HepG2 (cell line): ENCODE measurements around the gene C1orf141. TPM values are rescaled to one million over a fixed set of nuclear protein-coding genes. Genes with fewer than 3 reads are reported as not detected.
A peak's percentile ranks its signal among the peaks of the same experiment; 100 is the strongest.

Experiments used
- ATAC-seq: fragments of 200-7000 bp; cut with Tn5 transposase; 3 replicates; pipeline ENCODE4 v1.9.1; 2020; ENCODE audit warnings: mild to moderate bottlenecking, moderate library complexity
- BruUV-seq: library from RNA; stranded (reverse); fragments of 400-500 nt; replicated peaks from 2 replicates; lab custom pipeline; 2021; lab: Mats Ljungman, UMichigan
- CTCF ChIA-PET: fragments of 300-600 bp; formaldehyde crosslinking; extraction: SDS; loops from one replicate; lab custom pipeline; 2021; ENCODE audit warnings: low total read pairs, inconsistent platforms, low intra/inter-chr PET ratio; lab: Yijun Ruan, JAX
- POLR2A ChIA-PET: fragments of 350-600 bp; sonication (Branson Sonifier 250); formaldehyde crosslinking; loops from one replicate; lab custom pipeline; 2020; ENCODE audit warnings: antibody characterized with exemption, inconsistent platforms; lab: Yijun Ruan, JAX
- DNase-seq: peaks from one replicate; pipeline ENCODE4 v3.0.0-alpha.2; 2015; ENCODE audit warnings: low spot score
- FAIRE-seq: peaks from 3 replicates; lab custom pipeline; 2011; peaks lifted over from hg19 to GRCh38; lab: Jason Lieb, UNC
- H2AFZ ChIP-seq: one replicate; pipeline ENCODE4 v1.6.1; 2011; ENCODE audit warnings: low read length, inconsistent platforms
- H3K27ac ChIP-seq: fragments of 300-600 bp; 3 replicates; pipeline ENCODE4 v1.8.0; 2011; ENCODE audit warnings: mixed run types, mild to moderate bottlenecking, mixed read lengths, low read length, inconsistent platforms; ENCODE audit not compliant: insufficient read depth; ENCODE audit errors: extremely low read length
- H3K27me3 ChIP-seq, 2 experiments: fragments of 200-600 bp in 1 of 2; 2 replicates in 1 of 2; 3 replicates in 1 of 2; pipeline versions ENCODE4 v1.6.0 to v1.8.0; 2011; ENCODE audit warnings: low read length in 2 of 2, mild to moderate bottlenecking in 2 of 2, moderate library complexity in 2 of 2, inconsistent platforms in 1 of 2; ENCODE audit not compliant: insufficient read depth in 2 of 2, control insufficient read depth in 1 of 2
- H3K36me3 ChIP-seq, 2 experiments: fragments of 200-600 bp in 1 of 2; replicated peaks in 1 of 2; 2 replicates in 1 of 2; 3 replicates in 1 of 2; pipeline versions ENCODE4 v1.5.1 to v1.8.0; 2011; ENCODE audit warnings: low read length in 2 of 2, inconsistent platforms in 1 of 2; ENCODE audit not compliant: insufficient read depth in 2 of 2, control insufficient read depth in 1 of 2
- H3K4me1 ChIP-seq: 2 replicates; pipeline ENCODE4 v1.5.1; 2012; ENCODE audit warnings: low read length, inconsistent platforms; ENCODE audit not compliant: insufficient read depth
- H3K4me2 ChIP-seq: 2 replicates; pipeline ENCODE4 v1.6.0; 2011; ENCODE audit warnings: low read depth, low read length, inconsistent platforms
- H3K4me3 ChIP-seq, 3 experiments: fragments of 200-600 bp in 1 of 3; sonication (generic), shearing (Covaris generic) in 1 of 3; replicated peaks in 1 of 3; 2 replicates each; pipeline ENCODE4 v1.5.1; 2011 to 2016; ENCODE audit warnings: low read length in 3 of 3, inconsistent platforms in 2 of 3, low read depth in 2 of 3, mild to moderate bottlenecking in 2 of 3, control low read depth in 1 of 3, mixed read lengths in 1 of 3; ENCODE audit not compliant: insufficient read depth in 1 of 3
- H3K79me2 ChIP-seq: one replicate; pipeline ENCODE4 v1.6.1; 2011; ENCODE audit warnings: low read length, inconsistent platforms; ENCODE audit not compliant: insufficient read depth
- H3K9ac ChIP-seq: 2 replicates; pipeline ENCODE4 v1.6.0; 2011; ENCODE audit warnings: mild to moderate bottlenecking, low read depth, low read length, inconsistent platforms; ENCODE audit not compliant: insufficient read depth
- H3K9me3 ChIP-seq: 2 replicates; pipeline ENCODE4 v1.5.1; 2012; ENCODE audit warnings: mild to moderate bottlenecking, low read length
- H4K20me1 ChIP-seq: 2 replicates; pipeline ENCODE4 v1.6.0; 2011; ENCODE audit warnings: inconsistent platforms, mild to moderate bottlenecking, low read length, moderate library complexity; ENCODE audit not compliant: insufficient read depth
- CENPT ChIP-seq: sonication (generic); formaldehyde crosslinking; IDR thresholded peaks from 2 replicates; pipeline ENCODE4 v1.8.0; 2022; ENCODE audit warnings: low read depth, mild to moderate bottlenecking, moderate library complexity, missing genetic modification reagents
- KLF6 ChIP-seq: IDR thresholded peaks from 2 replicates; pipeline ENCODE4 v1.8.0; 2016; ENCODE audit warnings: missing biosample characterization, missing genetic modification reagents
- MLX ChIP-seq: IDR thresholded peaks from 2 replicates; pipeline ENCODE4 v1.6.1; 2016
- NR1H2 ChIP-seq: sonication (generic); formaldehyde crosslinking; IDR thresholded peaks from 2 replicates; pipeline ENCODE4 v1.8.1; 2022; ENCODE audit warnings: low read depth, missing genetic modification reagents, borderline replicate concordance
- PRPF4 ChIP-seq: fragments of 200-400 bp; formaldehyde crosslinking; IDR thresholded peaks from 2 replicates; pipeline ENCODE4 v1.6.1; 2016; ENCODE audit warnings: low read length, low read depth; ENCODE audit not compliant: poor library complexity, severe bottlenecking
- SOX5 ChIP-seq: IDR thresholded peaks from 2 replicates; pipeline ENCODE4 v1.6.1; 2016; ENCODE audit warnings: borderline replicate concordance
- ZKSCAN8 ChIP-seq: IDR thresholded peaks from 2 replicates; pipeline ENCODE4 v1.6.1; 2016; ENCODE audit warnings: borderline replicate concordance, missing genetic modification reagents, missing compliant biosample characterization
- ZMAT3 ChIP-seq: sonication (generic); formaldehyde crosslinking; conservative IDR thresholded peaks from 2 replicates; pipeline ENCODE4 v1.7.0; 2021; ENCODE audit warnings: missing genetic modification reagents
- ZNF121 ChIP-seq: sonication (generic); formaldehyde crosslinking; IDR thresholded peaks from 2 replicates; pipeline ENCODE4 v1.5.0; 2020; ENCODE audit warnings: mild to moderate bottlenecking, missing genetic modification reagents
- ZNF546 ChIP-seq: sonication (generic); formaldehyde crosslinking; conservative IDR thresholded peaks from 2 replicates; pipeline ENCODE4 v1.8.1; 2023; ENCODE audit warnings: mild to moderate bottlenecking, missing genetic modification reagents
- ZNF605 ChIP-seq: sonication (generic); formaldehyde crosslinking; IDR thresholded peaks from 2 replicates; pipeline ENCODE4 v1.8.0; 2022; ENCODE audit warnings: mild to moderate bottlenecking, missing genetic modification reagents
- ZNF616 ChIP-seq: sonication (generic); formaldehyde crosslinking; IDR thresholded peaks from 2 replicates; pipeline ENCODE4 v1.5.0; 2020; ENCODE audit warnings: low read depth, mild to moderate bottlenecking, missing genetic modification reagents
- ZNF781 ChIP-seq: sonication (generic); formaldehyde crosslinking; IDR thresholded peaks from 2 replicates; pipeline ENCODE4 v1.5.1; 2020; ENCODE audit warnings: borderline replicate concordance, mild to moderate bottlenecking, missing genetic modification reagents; ENCODE audit errors: not compliant biosample characterization
- ZNF790 ChIP-seq: sonication (generic); formaldehyde crosslinking; IDR thresholded peaks from 2 replicates; pipeline ENCODE4 v1.8.0; 2022; ENCODE audit warnings: missing genetic modification reagents, mild to moderate bottlenecking, borderline replicate concordance
- ZSCAN12 ChIP-seq: sonication (generic); formaldehyde crosslinking; IDR thresholded peaks from 2 replicates; pipeline ENCODE4 v1.9.0; 2021; ENCODE audit warnings: mild to moderate bottlenecking, missing genetic modification reagents
- WGBS: methylation state at CpG from one replicate; pipeline ENCODE4 v1.1.6; 2017; ENCODE audit warnings: low lambda C conversion rate; 5-methylcytosine and 5-hydroxymethylcytosine counted together
- in situ Hi-C: cut with HindIII; loops from 2 replicates; pipeline ENCODE4 v1.10.0; 2017; ENCODE audit warnings: low pct_unique_long_range_greater_than_20kb; ENCODE audit not compliant: extremely low pct_ligation_motif_present
- intact Hi-C: fragments of 100-400 bp; cut with micrococcal nuclease; formaldehyde crosslinking; loops from one replicate; pipeline ENCODE4 v1.10.0; 2022; ENCODE audit not compliant: unreplicated experiment
- polyA plus RNA-seq, 8 experiments: library from polyadenylated mRNA; depleted of rRNA in 3 of 8; stranded (reverse) in 7 of 8; unstranded in 1 of 8; fragments of >200 nt; fragmentation: Illumina TruSeq in 4 of 8; extraction: Trizol in 4 of 8; gene quantifications; 2 replicates each; pipeline versions ENCODE4 v1.2.1 to v1.2.3, GENCODE V29; 2011 to 2016; ENCODE audit warnings: low read depth in 4 of 8, missing spikeins in 1 of 8, mixed read lengths in 1 of 8; ENCODE audit not compliant: insufficient read depth in 1 of 8
- total RNA-seq, 5 experiments: library from RNA; depleted of rRNA; stranded (reverse); fragments of >200 nt; fragmentation: Illumina TruSeq; extraction: Trizol; gene quantifications; 2 replicates each; pipeline ENCODE4 v1.2.3, GENCODE V29; 2016; ENCODE audit warnings: low read depth in 1 of 5

The C1orf141 gene
- total and polyA plus RNA-seq, 2 of the 13 experiments (the other 11 are each of a cell fraction or from before 2014, with no cell fraction given): not detected

- BruUV-seq: no TSS peak
These were observed 24.4 kb downstream of the C1orf141 start for GRCh38 chr1:67110352-67110751.

GRCh38 chr1:67105508-67105907 is 29.3 kb downstream of the C1orf141 start:
- no peak for DNase-seq
- TF ChIP-seq ZNF781 (CRISPR knock-in tag) (no peak), ZMAT3 (no peak), MLX (CRISPR knock-in tag) (no peak), CENPT (CRISPR knock-in tag) (no peak), KLF6 (CRISPR knock-in tag) (no peak), ZKSCAN8 (CRISPR knock-in tag) (no peak), ZSCAN12 (CRISPR knock-in tag) (no peak), ZNF605 (CRISPR knock-in tag) (no peak), NR1H2 (CRISPR knock-in tag) (no peak), SOX5 (no peak), ZNF616 (CRISPR knock-in tag) (no peak), ZNF121 (CRISPR knock-in tag) (no peak), PRPF4 (no peak)
- TF ChIP-seq, all 625 proteins: peak for 0
- 15% methylated on average over 2 of the region's 2 CpGs for WGBS
- Histone ChIP-seq H3K4me3 (no peak overlapping the region), H3K27ac (no peak overlapping the region), H3K9me3 (no peaks in the 10 kb centered on the region), H3K27me3 (no peaks in the 10 kb centered on the region), H3K36me3 (no peaks in the 10 kb centered on the region), H3K9ac (no peak overlapping the region), H4K20me1 (no peaks in the 10 kb centered on the region), H3K79me2 (no peaks in the 10 kb centered on the region), H3K4me1 (no peaks in the 10 kb centered on the region), H3K4me2 (no peak overlapping the region), H2AFZ (peak overlapping the region; percentile 44)
- no TSS peak for BruUV-seq
- ATAC-seq: no peak
- in situ Hi-C loops (no loop called here), intact Hi-C loops (no loop called here)
- ChIA-PET POLR2A (no interaction called here), CTCF (no interaction called here)
- FAIRE-seq: no peak

More at GRCh38 chr1:67110352-67110751, 24.4 kb downstream of the C1orf141 start:
- Histone ChIP-seq H3K4me1 (no peaks in the 10 kb centered on the region), H3K27ac (no peak overlapping the region), H3K9me3 (no peaks in the 10 kb centered on the region; the same call in 1 of the 2 replicates), H3K79me2 (no peaks in the 10 kb centered on the region), H3K4me2 (no peak overlapping the region), H3K27me3 (no peaks in the 10 kb centered on the region), H3K4me3 (no peak overlapping the region), H4K20me1 (no peaks in the 10 kb centered on the region), H2AFZ (no peak overlapping the region), H3K36me3 (no peaks in the 10 kb centered on the region), H3K9ac (no peak overlapping the region)
- ChIA-PET POLR2A (no interaction called here), CTCF (no interaction called here)
- FAIRE-seq (no peak), DNase-seq (no peak), ATAC-seq (no peak)
- TF ChIP-seq ZNF790 (CRISPR knock-in tag) (no peak), ZNF546 (no peak)
- intact Hi-C loops: no loop called here
- in situ Hi-C loops: no loop called here
- WGBS: 3% methylated on average over 2 of the region's 2 CpGs
